ENCODE results near the gene TDRKH.
A peak's percentile ranks its signal among the peaks of the same experiment; 100 is the strongest.

Gene TDRKH, protein sequence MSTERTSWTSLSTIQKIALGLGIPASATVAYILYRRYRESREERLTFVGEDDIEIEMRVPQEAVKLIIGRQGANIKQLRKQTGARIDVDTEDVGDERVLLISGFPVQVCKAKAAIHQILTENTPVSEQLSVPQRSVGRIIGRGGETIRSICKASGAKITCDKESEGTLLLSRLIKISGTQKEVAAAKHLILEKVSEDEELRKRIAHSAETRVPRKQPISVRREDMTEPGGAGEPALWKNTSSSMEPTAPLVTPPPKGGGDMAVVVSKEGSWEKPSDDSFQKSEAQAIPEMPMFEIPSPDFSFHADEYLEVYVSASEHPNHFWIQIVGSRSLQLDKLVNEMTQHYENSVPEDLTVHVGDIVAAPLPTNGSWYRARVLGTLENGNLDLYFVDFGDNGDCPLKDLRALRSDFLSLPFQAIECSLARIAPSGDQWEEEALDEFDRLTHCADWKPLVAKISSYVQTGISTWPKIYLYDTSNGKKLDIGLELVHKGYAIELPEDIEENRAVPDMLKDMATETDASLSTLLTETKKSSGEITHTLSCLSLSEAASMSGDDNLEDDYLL

GRCh38 chr1:151790071-151790939 lies at the start of gene TDRKH:
TDRKH (minus strand) TSS chr1:151790500; CDS start chr1:151783022, 7,478 bp downstream.
- DNase-seq (ENCODE audit: low read depth): peak; percentile 97

GRCh38 chr1:151839457-151840403 lies 49.4 kb upstream of the TDRKH start, which contains the start of gene C2CD4D:
C2CD4D (minus strand) TSS chr1:151839820; CDS start chr1:151838989, 831 bp downstream.
- peak; percentile 48 for DNase-seq (ENCODE audit: low read depth)

DNA sequence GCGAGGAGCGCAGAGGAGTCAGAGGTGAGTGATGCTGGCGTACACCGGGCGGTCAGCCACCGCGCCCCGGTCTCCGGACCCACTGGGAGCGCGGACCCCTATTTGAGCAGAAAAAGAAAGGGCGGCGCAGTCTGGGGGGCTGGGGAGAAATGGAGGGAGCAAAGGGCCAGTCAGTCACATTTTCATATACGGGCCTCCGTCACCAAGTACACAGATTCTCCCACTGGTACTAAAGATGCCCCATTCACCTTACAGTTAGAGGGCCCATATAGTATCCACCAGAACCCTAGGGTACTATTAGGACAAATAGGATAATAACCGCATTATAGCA lies 48.7 kb upstream of the TDRKH start:
- DNase-seq (ENCODE audit: low read depth): no peak

DNA sequence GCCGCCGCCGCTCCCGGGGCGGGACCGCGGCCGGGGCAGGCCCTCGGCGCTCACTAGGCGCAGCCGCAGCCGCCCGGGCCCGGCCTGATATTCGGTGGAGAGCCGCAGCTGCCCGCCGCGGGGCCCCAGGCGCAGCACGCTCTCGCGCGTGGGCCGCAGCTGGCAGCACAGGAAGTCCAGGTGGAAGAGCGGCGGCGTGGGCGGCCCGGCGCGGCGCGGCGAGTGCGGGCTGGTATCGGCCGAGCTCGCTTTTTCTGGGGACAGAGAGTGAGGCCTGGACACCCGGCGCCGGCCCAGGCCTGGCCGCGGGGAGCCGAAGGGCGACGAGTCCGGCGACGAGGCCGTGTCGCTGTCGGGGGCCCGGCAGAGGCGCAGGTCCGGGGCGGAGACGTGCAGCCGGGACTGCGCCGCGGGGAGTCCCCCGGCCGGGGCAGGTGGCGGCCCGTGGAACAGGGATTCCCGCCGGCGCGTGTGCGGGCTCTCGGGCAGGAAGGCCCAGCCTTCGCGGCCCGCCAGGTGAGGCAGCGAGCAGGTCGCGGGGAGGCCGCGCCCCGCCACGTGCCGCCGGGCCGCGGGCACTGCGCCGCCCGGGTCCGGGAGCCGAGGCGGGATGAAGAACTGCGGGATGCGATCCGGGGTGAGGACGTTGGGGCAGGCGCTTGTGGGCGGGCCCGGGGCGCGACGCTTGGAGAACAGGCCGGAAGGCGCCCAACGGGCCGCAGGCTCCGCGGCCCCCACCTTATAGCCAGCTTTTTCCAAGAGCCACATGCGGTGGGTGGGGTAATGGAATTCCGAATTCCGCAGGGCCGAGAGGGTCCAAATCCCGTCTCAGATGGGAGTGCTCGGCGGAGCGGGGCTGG lies 48.2 kb upstream of the TDRKH start:
- peak; percentile 29 for DNase-seq (ENCODE audit: low read depth)

GRCh38 chr1:151837884-151838221 lies 47.6 kb upstream of the TDRKH start:
- no peak for DNase-seq (ENCODE audit: low read depth)

DNA sequence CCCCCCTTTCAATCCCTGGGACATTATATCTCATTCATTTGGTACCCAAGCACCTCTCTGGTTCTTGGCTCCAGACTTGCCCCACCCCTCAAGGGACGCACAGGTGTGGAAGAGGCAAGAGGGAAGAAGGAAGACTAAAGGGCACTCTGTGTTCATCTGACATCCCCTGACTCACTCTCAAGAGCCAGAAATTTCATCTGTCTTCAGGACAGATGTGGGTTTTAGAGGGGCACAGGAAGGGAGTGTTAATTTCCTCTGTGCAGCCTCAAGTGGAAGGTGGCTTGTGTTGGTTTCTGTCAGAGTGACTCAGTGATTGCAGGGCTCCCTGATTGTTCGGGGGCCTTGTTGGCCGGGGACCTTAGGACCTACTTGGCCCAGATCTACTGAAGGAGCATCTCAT lies 46.9 kb upstream of the TDRKH start:
- DNase-seq (ENCODE audit: low read depth): no peak

- DNase-seq (ENCODE audit: low read depth): no peak
These were observed 45.3 kb upstream of the TDRKH start for GRCh38 chr1:151835596-151835995.

DNA sequence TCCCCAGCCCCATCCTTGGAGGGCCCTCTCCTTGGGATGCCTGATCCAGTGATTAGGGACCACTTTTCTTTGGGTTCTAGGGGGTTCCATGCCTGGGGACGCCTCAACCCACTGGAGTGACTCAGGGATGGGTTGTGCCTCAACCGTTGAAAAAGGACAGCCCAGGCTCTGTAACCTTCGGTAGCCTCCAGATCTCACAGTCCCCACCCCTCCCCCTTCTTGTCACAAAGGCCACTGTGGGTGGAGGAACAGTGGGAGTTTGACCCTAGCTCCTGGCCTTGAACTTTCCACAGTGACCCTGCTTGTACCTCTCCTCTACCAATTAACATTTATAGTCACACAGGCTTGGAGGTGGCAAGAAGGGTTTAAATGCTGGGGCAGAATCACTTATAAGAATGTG lies 43.9 kb upstream of the TDRKH start:
- no peak for DNase-seq (ENCODE audit: low read depth)

- no peak for DNase-seq (ENCODE audit: low read depth)
These were observed 43.0 kb upstream of the TDRKH start for GRCh38 chr1:151833172-151833900.

GRCh38 chr1:151832318-151832980 lies 42.1 kb upstream of the TDRKH start:
- DNase-seq (ENCODE audit: low read depth): no peak

GRCh38 chr1:151831605-151832004 lies 41.3 kb upstream of the TDRKH start, which contains the start of gene RORC:
RORC (minus strand) TSS chr1:151831802; CDS start chr1:151831764, 38 bp downstream.
- DNase-seq (ENCODE audit: low read depth): no peak

DNA sequence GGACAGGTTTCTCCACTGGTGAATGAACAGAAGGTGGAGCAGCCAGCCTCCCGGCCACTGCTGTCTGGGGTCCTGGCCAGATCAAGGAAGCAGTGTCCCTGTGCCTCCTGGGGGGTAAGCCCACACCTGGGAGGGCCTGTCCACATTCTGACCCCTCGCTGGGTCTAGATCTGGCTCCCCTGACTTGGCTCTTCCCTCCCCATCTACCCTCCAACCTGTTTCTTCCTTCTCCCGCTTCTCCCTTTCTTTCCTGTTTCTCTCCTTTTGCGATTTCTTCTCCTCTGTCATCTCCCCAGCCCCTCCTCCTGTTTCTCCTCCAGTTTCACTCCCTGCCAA lies 40.9 kb upstream of the TDRKH start:
- no peak for DNase-seq (ENCODE audit: low read depth)

DNA sequence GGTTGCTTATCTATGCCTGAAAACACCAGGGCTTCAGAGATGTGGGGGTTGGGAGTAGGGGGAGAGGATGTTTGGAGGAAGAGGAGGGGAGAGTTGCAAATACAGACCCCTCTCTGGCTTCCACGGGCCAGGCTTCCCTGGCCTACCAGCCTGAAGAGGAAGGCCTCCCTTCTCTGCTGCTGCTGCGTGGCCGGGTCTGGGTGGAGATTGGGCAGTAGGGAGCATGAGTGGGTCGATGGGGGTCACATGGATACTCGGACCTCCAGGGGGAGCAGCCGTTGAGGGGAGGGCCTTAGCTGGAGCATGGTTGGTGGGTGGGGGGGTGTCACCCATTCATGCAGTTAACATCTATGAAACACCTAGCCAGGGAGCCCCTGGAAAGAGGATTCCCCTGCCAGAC lies 39.8 kb upstream of the TDRKH start:
- no peak for DNase-seq (ENCODE audit: low read depth)

DNA sequence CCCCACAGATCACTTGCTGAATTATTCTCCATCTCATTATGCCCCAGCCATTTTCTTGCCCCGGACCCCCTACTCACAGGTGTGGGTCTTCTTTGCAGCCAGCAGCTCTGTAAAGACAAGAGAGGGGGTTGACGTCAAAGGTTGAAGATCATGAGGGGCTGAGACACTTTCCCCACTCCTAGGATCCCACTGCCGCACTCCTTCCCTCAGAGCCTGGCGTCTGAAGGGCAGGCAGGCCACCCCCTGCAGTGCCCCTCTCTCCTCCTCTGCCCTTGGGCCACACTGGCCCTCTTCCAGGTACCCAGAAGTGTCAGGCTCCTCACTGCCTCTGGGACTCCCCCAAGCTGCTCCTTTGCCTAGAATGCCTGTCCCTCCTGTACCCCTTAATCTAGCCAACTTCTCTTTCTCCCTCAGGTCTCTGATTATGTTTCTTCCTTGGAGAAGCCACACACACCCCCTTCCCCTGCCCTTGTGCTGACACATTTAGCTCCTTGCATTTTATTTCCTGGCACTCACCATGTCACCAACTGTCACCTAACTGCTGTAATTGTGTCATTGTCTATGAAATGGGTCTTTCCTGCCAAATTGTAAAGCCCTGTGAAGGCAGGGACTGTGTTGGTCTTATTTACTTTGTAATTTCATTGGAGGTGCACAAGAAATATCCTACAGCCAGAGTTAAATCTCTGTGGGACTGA lies 39.2 kb upstream of the TDRKH start:
- no peak for DNase-seq (ENCODE audit: low read depth)

GRCh38 chr1:151828921-151829320 lies 38.6 kb upstream of the TDRKH start:
- DNase-seq (ENCODE audit: low read depth): no peak

GRCh38 chr1:151827853-151828252 lies 37.6 kb upstream of the TDRKH start:
- no peak for DNase-seq (ENCODE audit: low read depth)

- no peak for DNase-seq (ENCODE audit: low read depth)
These were observed 35.7 kb upstream of the TDRKH start for GRCh38 chr1:151825751-151826660.

DNA sequence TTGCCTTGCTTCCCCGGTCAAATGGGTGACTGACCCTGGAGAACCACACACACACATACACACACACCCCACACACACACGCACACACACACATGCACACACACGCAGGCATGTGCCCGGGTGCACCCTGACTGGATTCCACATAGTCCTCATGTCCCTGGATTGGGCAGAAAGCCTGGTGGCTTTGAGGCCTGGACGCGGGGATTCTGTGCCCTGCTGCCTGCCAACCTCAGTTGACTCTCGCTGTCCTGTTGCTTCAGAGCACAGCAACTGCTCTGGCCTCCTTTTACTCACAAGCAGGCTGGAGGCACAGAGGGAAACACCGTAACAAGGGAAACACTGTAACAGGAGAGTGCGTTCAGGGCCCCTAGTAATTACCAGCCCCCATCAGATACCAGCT lies 34.9 kb upstream of the TDRKH start:
- DNase-seq (ENCODE audit: low read depth): no peak

Data from activated T-cell treated with anti-CD3 and anti-CD28 coated beads for 1 hour (primary cell).